Fibroblast of skin of back (primary cell): ENCODE measurements around the gene CXCL10. TPM values are rescaled to one million over a fixed set of nuclear protein-coding genes. Genes with fewer than 3 reads are reported as not detected.
"Not testable (repeated sequence)": the region's sequence is repeated elsewhere in the genome, so short reads cannot be mapped to it uniquely, and the experiment has no call there.

Experiments
- DNase-seq: peaks from one replicate; pipeline ENCODE4 v3.0.0-alpha.2; 2013
- polyA plus RNA-seq, 2 experiments: library from polyadenylated mRNA; unstranded; fragments of 120-200 nt; gene quantifications; one replicate each; pipeline ENCODE4 v1.2.1, GENCODE V29; 2013; ENCODE audit not compliant: insufficient read length in 2 of 2

CXCL10 gene
- not detected for polyA plus RNA-seq (2013, experiment 1 of 2; ENCODE audit: insufficient read length)
- polyA plus RNA-seq (2013, experiment 2 of 2; ENCODE audit: insufficient read length) = not detected

GRCh38 chr4:76023389-76023788, at the start of gene CXCL10:
TSS of gene CXCL10 (minus strand) at chr4:76023497. CDS start at chr4:76023431, 66 bp downstream.
- no peak for DNase-seq

GRCh38 chr4:76072760-76073159, 49.5 kb upstream of the CXCL10 start:
- no peak for DNase-seq

- peak; percentile 69 for DNase-seq
Measured at GRCh38 chr4:76067652-76068286, 44.5 kb upstream of the CXCL10 start.

- DNase-seq = no peak
Measured at GRCh38 chr4:76066546-76066945, 43.2 kb upstream of the CXCL10 start.

- DNase-seq = no peak
Measured at GRCh38 chr4:76061982-76062381, 38.7 kb upstream of the CXCL10 start.

GRCh38 chr4:76061421-76061820, 38.1 kb upstream of the CXCL10 start:
- no peak for DNase-seq

GRCh38 chr4:76060506-76060905, 37.2 kb upstream of the CXCL10 start:
- DNase-seq = no peak

- DNase-seq = no peak
Measured at GRCh38 chr4:76059750-76060149, 36.5 kb upstream of the CXCL10 start.

- no peak for DNase-seq
Measured at GRCh38 chr4:76058888-76059426, 35.7 kb upstream of the CXCL10 start.

GRCh38 chr4:76058302-76058701, 35.0 kb upstream of the CXCL10 start:
- no peak for DNase-seq

GRCh38 chr4:76055421-76055820, 32.1 kb upstream of the CXCL10 start:
- DNase-seq = no peak

- no peak for DNase-seq
Measured at GRCh38 chr4:76055016-76055415, 31.7 kb upstream of the CXCL10 start.

GRCh38 chr4:76053730-76054129, 30.4 kb upstream of the CXCL10 start:
- DNase-seq = no peak

- DNase-seq = not testable (repeated sequence)
Measured at GRCh38 chr4:76050560-76051050, 27.3 kb upstream of the CXCL10 start.

- not testable (repeated sequence) for DNase-seq
Measured at GRCh38 chr4:76049860-76050416, 26.6 kb upstream of the CXCL10 start.

- DNase-seq = not testable (repeated sequence)
Measured at GRCh38 chr4:76044686-76045085, 21.4 kb upstream of the CXCL10 start.

- not testable (repeated sequence) for DNase-seq
Measured at GRCh38 chr4:76043306-76043705, 20.0 kb upstream of the CXCL10 start.

GRCh38 chr4:76042241-76042998, 19.1 kb upstream of the CXCL10 start:
- DNase-seq = not testable (repeated sequence)

- DNase-seq = no peak
Measured at GRCh38 chr4:76036855-76037254, 13.6 kb upstream of the CXCL10 start.

- no peak for DNase-seq
Measured at GRCh38 chr4:76035799-76036380, 12.6 kb upstream of the CXCL10 start, which contains the start of gene CXCL11. TSS of gene CXCL11 (minus strand) at chr4:76036070. CDS start at chr4:76035987, 83 bp downstream.

GRCh38 chr4:76035141-76035540, 11.8 kb upstream of the CXCL10 start:
- no peak for DNase-seq

- no peak for DNase-seq
Measured at GRCh38 chr4:76029300-76029699, 6.0 kb upstream of the CXCL10 start.

GRCh38 chr4:76028350-76028765, 5.1 kb upstream of the CXCL10 start:
- DNase-seq = no peak
